T-helper 1 cell treated with Interleukin-12 subunit alpha and Interleukin-12 subunit beta and Interleukin-4 antibody, amounts not matched to agents 30 μg/mL and 1 μg/mL, for 36 hours (primary cell): ENCODE data around the gene TM7SF2.
"Not testable (repeated sequence)": the region's sequence is repeated elsewhere in the genome, so short reads cannot be mapped to it uniquely, and the experiment has no call there.

ENCODE experiments used
- H3K27ac Mint-ChIP-seq: one replicate; pipeline ENCODE4 v1.8.0; 2021; ENCODE audit warnings: mild to moderate bottlenecking, mixed read lengths
- H3K27me3 Mint-ChIP-seq: one replicate; pipeline ENCODE4 v1.8.0; 2021; ENCODE audit warnings: low read depth, mixed read lengths
- H3K36me3 Mint-ChIP-seq: one replicate; pipeline ENCODE4 v1.8.0; 2021; ENCODE audit warnings: low read depth, mixed read lengths
- H3K4me1 Mint-ChIP-seq: one replicate; pipeline ENCODE4 v1.8.0; 2021; ENCODE audit warnings: low read depth, mixed read lengths
- H3K4me3 Mint-ChIP-seq: one replicate; pipeline ENCODE4 v1.8.0; 2021; ENCODE audit warnings: mild to moderate bottlenecking, moderate library complexity, mixed read lengths
- H3K9me3 Mint-ChIP-seq: one replicate; pipeline ENCODE4 v1.8.0; 2021; ENCODE audit warnings: mixed read lengths

TM7SF2 gene

DNA sequence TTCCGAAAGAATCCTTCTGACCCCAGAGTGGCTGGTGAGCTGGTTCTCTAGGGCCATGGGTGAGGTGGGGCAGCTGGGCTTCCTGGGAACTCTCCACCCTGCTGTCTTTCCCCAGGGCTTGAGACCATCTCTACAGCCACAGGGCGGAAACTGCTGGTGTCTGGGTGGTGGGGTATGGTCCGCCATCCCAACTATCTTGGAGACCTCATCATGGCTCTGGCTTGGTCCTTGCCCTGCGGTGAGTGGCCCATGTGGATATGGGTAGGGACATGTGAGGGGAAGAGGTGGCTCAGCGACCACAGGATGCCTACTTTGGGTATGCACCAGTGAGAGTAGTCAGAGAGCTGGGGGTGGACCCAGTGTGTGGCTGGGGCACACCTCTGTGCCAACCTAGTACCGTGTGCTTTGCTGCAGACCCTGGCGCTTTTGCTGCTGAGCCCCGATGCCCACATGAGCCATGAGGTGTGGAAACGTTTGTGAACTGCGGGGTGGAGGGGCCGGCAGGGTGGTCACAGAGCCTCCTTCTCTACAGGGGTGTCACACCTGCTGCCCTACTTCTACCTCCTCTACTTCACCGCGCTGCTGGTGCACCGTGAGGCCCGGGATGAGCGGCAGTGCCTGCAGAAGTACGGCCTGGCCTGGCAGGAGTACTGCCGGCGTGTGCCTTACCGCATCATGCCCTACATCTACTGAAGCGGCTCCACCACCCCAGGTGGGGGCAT lies 3.9 kb downstream of the TM7SF2 start:
- Mint-ChIP-seq H3K4me1 (peaks cover 27% of the 10 kb centered on the region), H3K36me3 (peaks cover 17% of the 10 kb centered on the region)

DNA sequence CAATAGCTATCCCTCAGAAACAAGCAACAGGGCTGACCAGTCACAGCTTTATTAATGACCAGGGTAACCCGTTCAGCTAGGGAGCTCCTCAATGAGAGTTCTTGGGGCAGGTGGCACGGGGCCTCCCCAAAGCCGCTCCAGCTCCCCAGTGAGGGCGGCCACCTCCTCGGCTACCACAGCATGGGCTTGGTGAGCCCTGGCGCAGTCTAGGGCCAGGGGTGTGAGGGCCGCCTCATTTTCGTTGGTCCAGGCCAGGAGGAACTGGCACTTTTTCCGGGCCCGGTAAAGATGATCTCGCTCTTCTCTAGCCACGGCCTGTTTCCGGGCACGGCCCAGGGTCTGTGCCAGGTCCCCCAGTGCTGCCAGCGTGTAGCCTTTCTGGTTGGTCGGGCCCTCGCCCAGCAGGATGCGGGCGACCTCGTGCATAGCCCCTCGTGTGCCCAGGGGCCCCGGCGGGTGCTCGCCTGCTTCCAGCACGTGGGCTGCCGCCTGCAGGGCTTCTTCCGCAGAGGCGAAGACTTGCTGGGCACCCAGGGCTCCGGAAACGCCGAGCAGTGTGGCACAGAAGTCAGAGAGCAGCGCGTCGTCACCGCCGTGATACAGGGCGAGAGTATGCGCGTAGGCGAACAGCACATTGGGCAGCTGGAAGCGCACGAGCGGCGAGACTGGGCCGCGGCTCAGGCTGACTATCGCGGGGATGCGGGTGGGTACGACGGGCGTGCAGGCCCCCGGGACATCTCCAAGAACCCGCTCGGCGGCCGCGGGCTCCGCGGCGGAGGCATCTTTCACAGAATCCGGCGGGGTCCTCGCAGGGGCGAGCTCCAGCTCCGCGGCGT lies 4.9 kb downstream of the TM7SF2 start:
- H3K36me3 Mint-ChIP-seq: peaks cover 27% of the 10 kb centered on the region
- peak overlapping the region; percentile 87 for H3K27ac Mint-ChIP-seq
- no peaks in the 10 kb centered on the region for H3K9me3 Mint-ChIP-seq
- H3K27me3 Mint-ChIP-seq: no peaks in the 10 kb centered on the region
- peaks cover 26% of the 10 kb centered on the region for H3K4me1 Mint-ChIP-seq
- peak overlapping the region; percentile 85 for H3K4me3 Mint-ChIP-seq

More for the DNA sequence above, 3.9 kb downstream of the TM7SF2 start:
- H3K27me3 Mint-ChIP-seq: no peaks in the 10 kb centered on the region
- no peak overlapping the region for H3K27ac Mint-ChIP-seq
- H3K4me3 Mint-ChIP-seq: peak overlapping the region; percentile 85
- no peaks in the 10 kb centered on the region for H3K9me3 Mint-ChIP-seq

DNA sequence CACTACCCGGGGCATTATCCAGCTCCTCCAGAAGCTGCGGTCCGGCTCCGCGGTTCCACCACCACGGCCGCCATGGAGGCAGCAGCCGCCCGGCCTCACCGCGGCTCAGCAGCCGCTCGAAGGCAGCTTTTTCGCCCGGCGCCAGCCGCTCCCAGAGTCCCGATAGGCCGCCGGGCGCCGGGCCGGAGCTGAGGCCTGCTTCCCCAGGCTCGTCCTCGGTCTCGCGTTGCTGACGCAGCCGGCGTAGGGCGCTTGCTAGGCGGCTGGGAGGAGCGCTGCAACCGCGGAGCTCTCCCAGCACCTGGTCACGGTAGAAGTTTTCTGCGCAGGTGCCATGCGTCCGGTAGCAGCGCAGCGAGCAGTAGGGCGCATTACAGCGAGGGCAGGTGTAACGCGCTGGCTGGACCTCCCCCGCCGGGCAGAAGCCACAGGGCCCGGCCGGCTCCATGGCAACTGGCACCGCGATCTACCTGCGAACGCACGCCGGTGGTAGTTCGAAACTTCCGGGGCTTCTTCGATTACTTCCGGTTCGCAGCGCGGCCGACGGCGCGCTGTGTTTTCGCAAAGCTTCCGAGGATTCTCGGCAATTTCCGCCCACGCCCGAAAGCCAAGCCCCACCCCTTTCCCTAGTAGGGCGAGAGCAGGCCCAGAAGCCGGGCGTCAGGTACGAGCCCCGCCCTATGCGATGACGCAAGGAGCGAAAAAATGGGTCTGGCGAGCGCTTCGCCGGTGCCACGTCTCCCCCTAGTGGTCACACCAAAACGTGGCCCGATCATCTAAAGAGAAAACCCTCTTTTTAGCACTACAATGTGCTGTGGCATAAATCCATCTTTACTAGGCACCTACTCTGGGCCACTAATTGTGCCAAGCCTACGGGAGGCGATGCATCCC lies 5.8 kb downstream of the TM7SF2 start, which contains the start of gene ZNHIT2:
ZNHIT2 (minus strand) TSS at position 496 of the 891 bp plus-strand sequence; CDS start at position 448, 48 bp downstream.
- peak within 1 kb of the TSS; percentile 85 for H3K4me3 Mint-ChIP-seq
- H3K9me3 Mint-ChIP-seq: no peaks in the 10 kb centered on the region
- H3K4me1 Mint-ChIP-seq: peaks cover 22% of the 10 kb centered on the region
- H3K27me3 Mint-ChIP-seq: no peaks in the 10 kb centered on the region
- peak within 1 kb of the TSS; percentile 91 for H3K27ac Mint-ChIP-seq
- H3K36me3 Mint-ChIP-seq: peaks cover 36% of the 10 kb centered on the region

DNA sequence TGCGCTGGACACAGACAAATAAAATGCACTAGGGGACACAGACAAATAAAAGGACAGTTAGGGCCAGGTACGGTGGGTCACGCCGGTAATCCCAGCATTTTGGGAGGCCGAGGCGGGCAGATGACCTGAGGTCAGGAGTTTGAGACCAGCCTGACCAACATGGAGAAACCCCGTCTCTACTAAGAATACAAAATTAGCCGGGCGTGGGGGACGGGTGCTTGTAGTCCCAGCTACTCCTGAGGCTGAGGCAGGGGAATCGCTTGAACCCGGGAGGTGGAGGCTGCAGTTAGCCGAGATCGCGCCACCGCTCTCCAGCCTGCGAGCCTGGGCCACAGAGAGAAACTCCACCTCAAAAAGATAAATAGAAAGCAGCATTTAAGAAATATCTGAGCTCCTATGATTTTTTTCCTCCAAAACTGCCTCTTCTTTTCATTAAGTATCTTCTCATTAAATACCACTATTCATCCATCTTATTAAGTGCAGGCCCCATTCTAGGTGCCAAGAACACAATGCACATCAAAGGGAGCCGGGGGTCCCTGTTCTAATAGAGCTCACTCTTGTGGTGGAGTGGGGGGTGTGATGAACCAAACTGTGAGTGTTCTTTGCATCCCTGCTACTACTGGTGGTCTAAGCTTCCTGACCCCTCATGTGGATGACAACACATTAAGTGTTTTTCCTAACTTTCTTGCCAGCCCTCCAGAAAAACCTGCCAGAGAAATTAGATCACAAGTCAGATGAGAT lies 6.6 kb downstream of the TM7SF2 start:
- Mint-ChIP-seq H3K9me3 (no peaks in the 10 kb centered on the region), H3K4me3 (peak overlapping the region; percentile 85), H3K36me3 (peaks cover 36% of the 10 kb centered on the region), H3K4me1 (peaks cover 26% of the 10 kb centered on the region), H3K27me3 (no peaks in the 10 kb centered on the region), H3K27ac (peak overlapping the region; percentile 91)

DNA sequence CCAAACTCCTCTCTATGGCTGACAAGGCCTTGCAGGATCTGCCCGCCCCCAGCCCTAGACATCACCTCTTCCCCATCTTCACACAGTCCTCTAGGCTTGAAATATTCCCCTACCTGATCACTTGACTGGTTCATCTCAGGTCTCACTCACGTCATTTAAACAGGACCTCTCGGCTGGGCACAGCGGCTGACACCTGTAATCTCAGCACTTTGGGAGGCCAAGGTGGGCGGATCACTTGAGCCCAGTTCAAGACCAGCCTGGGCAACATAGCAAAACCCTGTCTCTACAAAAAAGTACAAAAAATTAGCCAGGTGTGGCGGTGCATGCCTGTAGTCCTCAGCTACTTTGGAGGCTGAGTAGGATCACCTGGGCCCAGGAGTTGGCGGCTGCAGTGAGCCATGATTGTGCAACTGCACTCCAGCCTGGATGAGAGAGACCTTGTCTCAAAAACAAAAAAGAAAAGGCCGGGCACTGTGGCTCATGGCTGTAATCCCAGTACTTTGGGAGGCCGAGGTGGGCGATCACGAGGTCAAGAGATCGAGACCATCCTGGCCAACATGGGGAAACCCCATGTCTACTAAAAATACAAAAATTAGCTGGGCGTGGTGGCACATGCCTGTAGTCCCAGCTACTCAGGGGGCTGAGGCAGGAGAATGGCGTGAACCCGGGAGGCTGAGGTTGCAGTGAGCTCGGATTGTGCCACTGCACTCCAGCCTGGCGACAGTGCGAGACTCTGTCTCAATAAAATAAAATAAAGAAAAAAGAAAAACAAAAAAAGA lies 7.4 kb downstream of the TM7SF2 start:
- not testable (repeated sequence) for H3K9me3 Mint-ChIP-seq, H3K27me3 Mint-ChIP-seq
- peaks cover 25% of the 10 kb centered on the region for H3K4me1 Mint-ChIP-seq
- H3K36me3 Mint-ChIP-seq: peaks cover 36% of the 10 kb centered on the region
- H3K27ac Mint-ChIP-seq: peak overlapping the region; percentile 68
- H3K4me3 Mint-ChIP-seq: peak overlapping the region; percentile 16

DNA sequence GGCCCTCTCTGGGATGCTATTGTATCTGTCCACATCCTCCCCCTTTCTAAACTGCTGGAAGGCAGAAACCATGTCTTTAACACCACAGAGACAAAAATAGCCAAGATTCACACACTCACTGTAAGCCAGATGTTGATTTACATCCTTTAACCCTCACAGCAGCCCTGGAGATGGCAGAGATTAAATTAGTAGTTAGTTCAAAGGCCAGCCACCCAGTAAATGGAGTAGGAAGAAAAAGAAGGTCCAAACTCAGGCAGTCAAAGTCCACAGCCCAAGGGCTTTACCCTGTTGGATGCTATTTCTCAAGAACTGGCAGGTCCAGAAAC lies 8.0 kb downstream of the TM7SF2 start:
- Mint-ChIP-seq H3K4me1 (peaks cover 28% of the 10 kb centered on the region), H3K9me3 (no peaks in the 10 kb centered on the region), H3K4me3 (no peak overlapping the region), H3K36me3 (peaks cover 38% of the 10 kb centered on the region), H3K27me3 (no peaks in the 10 kb centered on the region), H3K27ac (peak overlapping the region; percentile 20)

DNA sequence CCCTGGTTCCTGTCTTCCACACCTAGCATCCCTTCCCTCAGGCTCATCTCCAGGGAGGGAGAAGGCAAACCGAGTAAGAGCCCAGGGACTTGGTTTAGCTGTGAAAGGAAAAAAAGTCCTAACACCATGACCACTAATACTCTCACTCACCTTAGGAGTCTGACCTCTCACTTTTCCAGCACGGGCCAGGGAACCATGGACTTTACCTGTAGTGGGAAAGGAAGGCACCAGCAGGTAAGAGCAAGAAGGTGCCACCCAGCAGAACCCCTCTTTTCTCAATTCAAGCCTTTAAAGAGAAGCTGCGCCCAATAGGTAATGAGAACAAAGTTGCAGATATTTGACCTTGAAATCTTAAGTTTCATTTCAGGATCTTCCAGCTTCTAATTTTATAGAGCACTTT lies 9.2 kb downstream of the TM7SF2 start:
- H3K36me3 Mint-ChIP-seq: peaks cover 40% of the 10 kb centered on the region
- peaks cover 28% of the 10 kb centered on the region for H3K4me1 Mint-ChIP-seq
- peak overlapping the region; percentile 96 for H3K4me3 Mint-ChIP-seq
- no peaks in the 10 kb centered on the region for H3K27me3 Mint-ChIP-seq
- H3K27ac Mint-ChIP-seq: peak overlapping the region; percentile 97
- no peaks in the 10 kb centered on the region for H3K9me3 Mint-ChIP-seq

DNA sequence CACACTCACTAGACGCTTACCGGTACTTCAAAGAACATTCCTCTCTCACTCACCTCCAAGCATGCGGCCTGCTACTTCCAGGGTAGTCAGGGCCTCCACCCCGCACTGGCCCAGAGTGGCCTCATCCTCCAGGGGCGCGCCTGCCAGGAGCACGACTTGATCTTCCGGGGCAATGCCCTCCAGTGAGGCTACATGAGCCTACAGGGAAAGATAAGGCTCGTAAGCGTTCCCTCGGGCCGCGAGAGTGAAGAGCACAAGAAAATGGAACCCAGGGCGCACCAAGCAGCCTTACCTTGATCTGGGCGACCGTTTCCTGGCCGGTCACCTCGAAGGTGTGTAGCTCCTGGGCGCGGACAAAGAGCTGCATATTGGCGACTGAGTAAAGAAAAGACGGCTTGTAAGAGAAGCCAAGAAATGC lies 9.8 kb downstream of the TM7SF2 start:
- no peaks in the 10 kb centered on the region for H3K27me3 Mint-ChIP-seq
- peaks cover 42% of the 10 kb centered on the region for H3K36me3 Mint-ChIP-seq
- peak overlapping the region; percentile 96 for H3K4me3 Mint-ChIP-seq
- H3K9me3 Mint-ChIP-seq: no peaks in the 10 kb centered on the region
- H3K27ac Mint-ChIP-seq: peak overlapping the region; percentile 97
- peaks cover 28% of the 10 kb centered on the region for H3K4me1 Mint-ChIP-seq

DNA sequence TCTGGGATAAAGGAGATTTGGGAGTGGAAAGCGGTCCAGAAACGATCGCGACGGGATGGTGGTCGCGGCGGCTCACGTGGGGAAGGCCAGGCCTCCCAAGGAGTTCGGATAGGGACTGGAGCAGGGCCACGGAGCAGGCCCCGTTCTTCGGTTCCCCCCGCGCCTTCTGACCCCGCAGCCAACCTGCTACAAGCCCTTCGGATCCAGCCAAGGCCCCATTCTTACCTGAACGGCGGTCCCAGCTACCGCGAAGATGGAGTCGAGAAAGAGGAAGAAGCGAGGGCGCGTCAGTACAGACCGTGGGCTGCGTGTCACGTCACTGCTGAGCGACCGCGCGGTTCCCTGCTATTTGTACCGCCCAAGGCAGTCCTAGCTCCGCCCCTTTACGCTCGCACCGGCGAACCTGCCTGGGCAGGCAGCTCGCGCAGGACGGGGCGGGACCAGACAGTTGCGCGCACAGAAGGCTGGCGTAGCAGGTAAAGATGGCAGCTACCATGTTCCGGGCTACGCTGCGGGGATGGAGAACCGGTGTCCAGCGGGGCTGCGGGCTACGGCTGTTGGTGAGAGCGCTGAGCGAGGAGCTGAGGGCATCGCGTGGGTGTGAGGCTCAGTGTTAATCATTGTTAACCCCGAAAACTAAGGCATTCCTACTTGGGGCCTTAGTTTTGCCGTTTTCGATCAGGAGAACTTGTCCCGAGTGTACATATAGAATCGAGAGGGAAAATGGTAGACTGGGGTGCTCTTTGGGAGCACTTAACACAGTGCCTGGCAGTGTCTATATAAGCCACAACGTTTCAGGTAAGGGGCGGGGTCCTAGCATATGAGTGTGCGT lies 10.4 kb downstream of the TM7SF2 start, which contains the start of the genes FAU and MRPL49:
FAU (minus strand) TSS at position 270 of the 832 bp plus-strand sequence. CDS start 321 bp downstream, outside the sequence.
MRPL49 (plus strand) TSS at position 457 of the 832 bp plus-strand sequence; CDS start at position 483, 26 bp downstream.
- peaks cover 31% of the 10 kb centered on the region for H3K4me1 Mint-ChIP-seq
- peaks cover 48% of the 10 kb centered on the region for H3K36me3 Mint-ChIP-seq

DNA sequence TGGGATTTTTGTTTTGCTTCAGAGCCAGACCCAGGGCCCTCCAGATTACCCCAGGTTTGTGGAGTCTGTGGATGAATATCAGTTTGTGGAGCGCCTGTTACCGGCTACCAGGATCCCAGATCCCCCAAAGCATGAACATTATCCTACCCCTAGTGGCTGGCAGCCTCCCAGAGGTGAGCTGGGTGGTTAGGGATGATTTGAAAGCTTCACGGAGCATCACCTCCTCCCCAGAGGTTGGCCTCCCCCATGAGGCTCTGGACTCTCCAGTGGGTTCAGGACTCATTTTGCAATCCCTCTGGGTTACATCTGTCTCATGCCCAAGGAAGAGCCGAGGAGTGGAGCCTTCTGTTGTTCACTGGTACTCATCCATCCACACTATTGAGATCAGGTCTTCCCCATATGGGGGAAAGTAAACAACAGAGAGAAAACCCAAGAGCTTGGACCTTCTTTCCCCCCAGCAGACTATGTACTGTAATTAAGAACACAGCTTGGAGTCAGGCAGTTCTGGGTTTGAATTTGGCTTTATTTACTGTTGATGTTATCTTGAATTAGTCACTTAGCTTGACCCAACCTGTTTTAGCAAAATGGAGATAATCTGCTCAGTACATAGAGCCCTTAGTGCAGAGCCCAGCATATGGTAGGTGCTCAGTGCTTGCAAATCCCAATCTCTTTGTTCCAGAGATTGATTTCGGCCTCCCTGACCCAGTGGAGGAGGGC lies 13.0 kb downstream of the TM7SF2 start:
- H3K27ac Mint-ChIP-seq: no peak overlapping the region
- H3K27me3 Mint-ChIP-seq: no peaks in the 10 kb centered on the region
- peak overlapping the region; percentile 40 for H3K4me3 Mint-ChIP-seq
- H3K9me3 Mint-ChIP-seq: no peaks in the 10 kb centered on the region
- H3K4me1 Mint-ChIP-seq: peaks cover 20% of the 10 kb centered on the region
- peaks cover 42% of the 10 kb centered on the region for H3K36me3 Mint-ChIP-seq

More for the DNA sequence above, 10.4 kb downstream of the TM7SF2 start, which contains the start of the genes FAU and MRPL49:
- H3K4me3 Mint-ChIP-seq: peak within 1 kb of the TSS; percentile 96
- H3K9me3 Mint-ChIP-seq: no peaks in the 10 kb centered on the region
- peak within 1 kb of the TSS; percentile 97 for H3K27ac Mint-ChIP-seq
- H3K27me3 Mint-ChIP-seq: no peaks in the 10 kb centered on the region

DNA sequence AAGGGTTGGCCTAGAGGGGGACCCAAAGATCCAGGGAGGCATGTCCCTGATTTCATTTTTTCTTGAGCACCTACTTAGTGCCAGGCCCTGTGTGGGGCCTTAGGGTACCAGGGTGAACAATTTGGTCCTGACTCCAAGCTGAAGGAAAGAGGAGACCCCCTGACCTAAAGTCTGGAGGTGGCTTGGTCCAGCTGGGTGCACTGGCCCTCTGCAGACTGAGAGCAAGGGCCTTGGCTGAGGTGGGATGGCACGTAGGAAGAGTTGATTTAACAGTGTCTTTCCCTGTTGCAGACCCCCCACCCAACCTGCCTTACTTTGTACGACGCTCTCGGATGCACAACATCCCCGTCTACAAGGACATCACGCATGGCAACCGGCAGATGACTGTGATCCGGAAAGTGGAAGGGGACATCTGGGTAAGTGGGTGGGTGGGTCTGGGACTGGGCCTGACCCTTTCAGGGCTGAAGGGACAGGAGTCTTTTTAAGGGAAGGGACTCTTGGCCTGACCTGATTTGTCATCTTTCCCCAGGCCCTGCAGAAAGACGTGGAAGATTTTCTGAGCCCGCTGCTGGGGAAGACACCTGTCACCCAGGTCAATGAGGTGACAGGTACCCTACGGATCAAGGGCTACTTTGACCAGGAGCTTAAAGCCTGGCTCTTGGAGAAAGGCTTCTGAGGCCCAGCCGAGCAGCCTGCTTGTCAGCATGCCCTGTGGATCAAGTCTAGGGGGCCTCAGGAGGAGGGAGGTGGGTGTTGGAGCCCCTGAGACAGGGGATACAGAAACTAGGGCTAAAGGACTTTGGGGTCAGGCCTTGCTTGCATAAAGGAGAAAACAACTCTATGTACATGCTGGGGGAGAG lies 13.8 kb downstream of the TM7SF2 start:
- Mint-ChIP-seq H3K9me3 (no peaks in the 10 kb centered on the region), H3K27ac (no peak overlapping the region)

More for the DNA sequence above, 13.8 kb downstream of the TM7SF2 start:
- no peak overlapping the region for H3K4me3 Mint-ChIP-seq
- peaks cover 39% of the 10 kb centered on the region for H3K36me3 Mint-ChIP-seq
- no peaks in the 10 kb centered on the region for H3K27me3 Mint-ChIP-seq
- H3K4me1 Mint-ChIP-seq: peaks cover 19% of the 10 kb centered on the region
